Mammary epithelial cell (primary cell): ENCODE data around the gene RPE65.
"Not testable (repeated sequence)": the region's sequence is repeated elsewhere in the genome, so short reads cannot be mapped to it uniquely, and the experiment has no call there.

ENCODE experiments used
- CTCF ChIP-seq, 2 donors: IDR thresholded peaks in 1 of 2; conservative IDR thresholded peaks in 1 of 2; 2 replicates each; pipeline ENCODE4 v1.5.1; 2011 to 2012; ENCODE audit warnings: inconsistent platforms in 2 of 2, low read length in 2 of 2, mild to moderate bottlenecking in 2 of 2, control low read depth in 1 of 2, low read depth in 1 of 2; ENCODE audit not compliant: insufficient read depth in 1 of 2; ENCODE audit errors: extremely low read depth in 1 of 2
- EZH2 ChIP-seq: IDR thresholded peaks from 2 replicates; pipeline ENCODE4 v1.6.1; 2012; ENCODE audit warnings: low read length, inconsistent platforms, borderline replicate concordance

- TF ChIP-seq CTCF (conservative IDR thresholded peaks at IDR 0.05 in 1 of 2, IDR thresholded peaks at IDR 0.05 in 1 of 2; ENCODE audit: extremely low read depth in 1 of 2, insufficient read depth in 1 of 2, low read depth in 1 of 2, low read length in 2 of 2); EZH2: not testable (repeated sequence)
Measured at GRCh38 chr1:68476626-68477025, 26.9 kb upstream of the RPE65 start.
